ENCODE results near the gene WDR70. TPM values are rescaled to one million over a fixed set of nuclear protein-coding genes. Genes with fewer than 3 reads are reported as not detected.

The WDR70 gene
- total and polyA plus RNA-seq, 2 of the 8 experiments (the other 6 are each of a cell fraction or from before 2014, with no cell fraction given) = 10.6 to 37.4 TPM

GRCh38 chr5:37554405-37554739, 175.3 kb downstream of the WDR70 start:
- H3K56ac ChIP-seq (replicated peaks; ENCODE audit: insufficient read length, low read depth, low read length) = no peak overlapping the region
- no peak overlapping the region for H2BK12ac ChIP-seq (ENCODE audit: low read depth, low read length)
- no peaks in the 10 kb centered on the region for H3K27me3 ChIP-seq (replicated peaks in 1 of 4; ENCODE audit: control insufficient read depth in 3 of 4, extremely low read depth in 1 of 4, insufficient read depth in 3 of 4, low read length in 3 of 4)
- no peak overlapping the region for H3K9ac ChIP-seq (replicated peaks in 1 of 4; ENCODE audit: extremely low read depth in 1 of 4, low read depth in 3 of 4, low read length in 3 of 4)
- no peak for DNase-seq (ENCODE audit: low read depth in 1 of 2, low spot score in 2 of 2)
- 71% methylated on average over 2 of the region's 2 CpGs; no CpG with 5 or more reads in 1 of the 2 experiments for WGBS, 2 experiments (ENCODE audit: extremely low coverage in 1 of 2, insufficient coverage in 1 of 2, insufficient read length in 1 of 2, insufficient replicate concordance in 2 of 2, low coverage in 1 of 2, low lambda C conversion rate in 2 of 2, missing lambda C conversion rate in 1 of 2)
- H2AFZ ChIP-seq (ENCODE audit: low read length) = no peak overlapping the region
- H2BK15ac ChIP-seq (ENCODE audit: low read length) = no peak overlapping the region
- H3K4ac ChIP-seq (replicated peaks; ENCODE audit: insufficient read length, low read depth, low read length) = no peak overlapping the region
- H3K9me3 ChIP-seq (ENCODE audit: insufficient read depth in 2 of 2, low read depth in 1 of 2, low read length in 1 of 2) = no peaks in the 10 kb centered on the region
- H3K14ac ChIP-seq (ENCODE audit: insufficient read length) = no peak overlapping the region
- H3K79me1 ChIP-seq (ENCODE audit: low read depth, low read length) = no peaks in the 10 kb centered on the region
- H3K79me2 ChIP-seq (ENCODE audit: control insufficient read depth in 1 of 2, insufficient read depth in 2 of 2, low read length in 2 of 2) = no peaks in the 10 kb centered on the region
- POLR2A ChIA-PET (ENCODE audit: partially characterized antibody) = no interaction called here
- H2BK120ac ChIP-seq (replicated peaks; ENCODE audit: low read depth, low read length) = no peak overlapping the region
- H2BK20ac ChIP-seq (ENCODE audit: low read length) = no peak overlapping the region
- H2AK5ac ChIP-seq (ENCODE audit: low read depth, low read length) = no peak overlapping the region
- no peak overlapping the region for H4K8ac ChIP-seq (ENCODE audit: extremely low read depth, insufficient read depth, low read length)
- no peak overlapping the region for H2BK5ac ChIP-seq (ENCODE audit: low read depth, low read length)
- H3K18ac ChIP-seq (ENCODE audit: extremely low read depth, low read length) = no peak overlapping the region
- no peaks in the 10 kb centered on the region for H4K20me1 ChIP-seq (replicated peaks in 1 of 2; ENCODE audit: control insufficient read depth in 1 of 2, insufficient read depth in 2 of 2, low read length in 2 of 2)
- no peak overlapping the region for H3K23ac ChIP-seq (ENCODE audit: insufficient read length)
- no peak overlapping the region for H4K5ac ChIP-seq (ENCODE audit: insufficient read length, low read depth, low read length)
- no peaks in the 10 kb centered on the region for H3K4me1 ChIP-seq (replicated peaks in 1 of 4; ENCODE audit: control insufficient read depth in 3 of 4, insufficient read depth in 4 of 4, low read length in 3 of 4)
- no peak for FAIRE-seq
- peaks cover 2% of the 10 kb centered on the region; the same call in 1 of the 2 replicates for H3K23me2 ChIP-seq (ENCODE audit: low read depth, low read length)
- CTCF ChIA-PET (ENCODE audit: partially characterized antibody) = interaction anchor here (0.7 to 3.4 kb wide), 21 partner anchors 10 to 494 kb away, joined by 3 to 43 read pairs (median 3); no protein-coding TSS in a partner anchor
- H4K91ac ChIP-seq (replicated peaks; ENCODE audit: insufficient read length, low read length) = no peak overlapping the region
- H3K4me3 ChIP-seq (ENCODE audit: extremely low read depth in 1 of 4, insufficient read depth in 2 of 4, low read depth in 3 of 4, low read length in 4 of 4) = no peak overlapping the region
- H3K36me3 ChIP-seq (ENCODE audit: control insufficient read depth in 2 of 4, insufficient read depth in 4 of 4, low read length in 3 of 4) = no peaks in the 10 kb centered on the region
- no peak overlapping the region for H3K27ac ChIP-seq (ENCODE audit: low read depth, low read length)
- no peak overlapping the region for H3K4me2 ChIP-seq (ENCODE audit: insufficient read depth in 1 of 2, low read depth in 2 of 2, low read length in 2 of 2)
- no peak for TF ChIP-seq CTCF (IDR thresholded peaks at IDR 0.05; ENCODE audit: control extremely low read depth in 1 of 3, insufficient read depth in 1 of 3, low read depth in 1 of 3, low read length in 3 of 3)
- no peak for TF ChIP-seq RAD21 (IDR thresholded peaks at IDR 0.05 in 1 of 2, conservative IDR thresholded peaks at IDR 0.05 in 1 of 2; ENCODE audit: low read depth in 2 of 2, low read length in 2 of 2)
- no peak for TF ChIP-seq SP1 (IDR thresholded peaks at IDR 0.05; ENCODE audit: low read depth, low read length)
- TF ChIP-seq JUN (IDR thresholded peaks at IDR 0.05; ENCODE audit: low read depth, low read length) = no peak
- no peak for TF ChIP-seq EZH2 (IDR thresholded peaks at IDR 0.05; ENCODE audit: low read depth, low read length, severe bottlenecking)
- TF ChIP-seq BRCA1 (IDR thresholded peaks at IDR 0.05; ENCODE audit: low read depth, low read length) = no peak
- no peak for TF ChIP-seq TAF1 (IDR thresholded peaks at IDR 0.05; ENCODE audit: low read depth, low read length)
- no peak for TF ChIP-seq SAP30 (IDR thresholded peaks at IDR 0.05; ENCODE audit: insufficient read depth, insufficient replicate concordance, low read length)
- no peak for TF ChIP-seq FOSL1 (IDR thresholded peaks at IDR 0.05; ENCODE audit: insufficient read depth, low read depth, low read length)
- TF ChIP-seq CEBPB (IDR thresholded peaks at IDR 0.05; ENCODE audit: low read depth, low read length) = no peak
- no peak for TF ChIP-seq NANOG (IDR thresholded peaks at IDR 0.05; ENCODE audit: insufficient read depth, low read depth, low read length, poor library complexity, severe bottlenecking)
- TF ChIP-seq CBX8 (IDR thresholded peaks at IDR 0.05; ENCODE audit: borderline replicate concordance, low read depth, low read length) = no peak
